ENCODE results near the gene PPP1R1C.

The PPP1R1C gene

GRCh38 chr2:182115258-182115657 is 129.6 kb downstream of the PPP1R1C start:
- no peak for DNase-seq

DNA sequence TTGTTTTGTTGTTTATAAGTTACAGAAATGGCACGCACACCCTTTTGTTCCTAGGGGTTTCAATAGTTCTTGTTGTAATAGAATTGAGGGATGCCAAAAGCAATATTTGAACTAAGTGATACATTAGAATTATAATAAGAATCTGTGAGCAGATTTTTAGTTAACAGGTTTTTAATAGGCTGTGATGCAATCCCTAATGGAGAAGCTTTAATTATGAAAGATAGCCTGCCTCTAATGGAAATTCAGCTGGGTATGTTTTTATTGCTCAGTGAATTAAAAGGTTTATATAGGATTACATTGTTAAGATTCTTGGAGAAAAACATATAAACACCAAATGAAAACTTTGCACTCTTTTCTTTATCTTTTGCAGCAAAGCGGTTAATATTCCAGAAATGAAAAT is 131.1 kb downstream of the PPP1R1C start:
- DNase-seq: no peak

- no peak for DNase-seq
Measured at GRCh38 chr2:182117196-182117595, 131.5 kb downstream of the PPP1R1C start.

- no peak for DNase-seq
Measured at GRCh38 chr2:182128821-182129707, 143.4 kb downstream of the PPP1R1C start.

- no peak for DNase-seq
Measured at GRCh38 chr2:182132605-182133004, 147.0 kb downstream of the PPP1R1C start.

DNA sequence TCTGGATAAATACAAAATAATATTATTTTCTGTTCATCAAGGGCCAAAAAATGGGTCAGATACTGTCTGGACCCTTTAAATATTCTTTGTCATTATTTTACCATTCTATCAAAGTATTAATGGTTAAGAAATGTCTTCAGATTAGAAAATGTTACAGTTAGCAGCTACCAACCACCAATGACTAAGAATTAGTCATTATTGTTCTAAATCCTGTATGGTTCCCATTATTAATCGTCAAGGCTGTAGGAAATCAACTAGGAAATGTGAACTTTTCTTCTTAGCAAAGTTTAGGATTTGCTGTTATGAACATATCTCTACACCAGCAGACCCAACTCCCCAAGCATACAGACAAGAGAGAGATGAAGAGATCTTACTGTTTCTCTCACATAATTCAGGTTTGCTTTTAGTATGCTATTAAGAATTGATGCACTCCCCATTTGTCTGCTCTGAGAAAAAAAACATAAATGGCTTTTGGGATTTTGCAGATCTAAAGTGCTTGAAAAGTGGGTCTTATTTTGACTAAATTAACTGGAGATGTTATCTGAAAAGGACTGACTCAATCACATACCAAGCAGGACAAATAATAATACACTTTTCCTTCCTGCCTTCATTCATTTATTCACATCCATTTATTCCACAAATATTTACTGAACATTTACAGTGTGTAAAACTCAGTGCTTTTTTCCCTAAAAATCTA is 147.7 kb downstream of the PPP1R1C start:
- DNase-seq: no peak

- no peak for DNase-seq
Measured at GRCh38 chr2:182134201-182134600, 148.5 kb downstream of the PPP1R1C start.

- DNase-seq: no peak
Measured at GRCh38 chr2:182142062-182142461, 156.4 kb downstream of the PPP1R1C start.

DNA sequence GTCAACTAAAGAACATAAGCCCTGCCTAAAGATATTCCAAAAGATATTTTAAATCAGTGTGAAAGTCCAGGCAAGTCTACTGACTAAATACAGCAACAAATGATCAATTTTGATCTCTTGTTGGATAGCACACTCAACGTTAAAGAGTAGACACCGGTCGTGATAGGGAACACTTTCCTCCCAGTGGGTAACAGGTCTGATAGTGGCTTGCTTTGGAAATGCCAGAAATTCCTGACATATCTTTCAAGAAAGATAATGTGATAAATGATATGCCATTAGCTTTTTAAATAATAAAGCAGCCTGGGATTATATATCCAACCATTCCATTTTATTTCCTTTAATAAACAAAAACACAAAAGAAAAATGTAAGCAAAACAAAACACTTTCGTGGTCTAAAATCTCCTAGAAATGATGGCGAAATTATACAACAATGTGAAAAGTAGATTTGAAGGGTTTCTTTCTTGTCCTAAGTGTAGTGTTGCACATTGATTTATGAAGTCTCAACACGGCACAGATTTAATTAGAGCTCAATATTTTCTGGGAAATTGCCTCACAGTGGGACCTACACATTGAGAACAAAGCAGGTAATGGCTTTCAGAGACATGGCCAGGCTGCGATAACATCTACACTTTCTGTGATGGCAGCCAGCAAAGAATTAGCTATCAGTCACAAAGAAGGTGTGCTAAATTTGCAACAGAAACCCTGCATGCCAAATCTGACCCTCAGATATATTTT is 158.6 kb downstream of the PPP1R1C start:
- DNase-seq: no peak

GRCh38 chr2:182144776-182145165 is 159.1 kb downstream of the PPP1R1C start:
- DNase-seq: peak; percentile 47

DNA sequence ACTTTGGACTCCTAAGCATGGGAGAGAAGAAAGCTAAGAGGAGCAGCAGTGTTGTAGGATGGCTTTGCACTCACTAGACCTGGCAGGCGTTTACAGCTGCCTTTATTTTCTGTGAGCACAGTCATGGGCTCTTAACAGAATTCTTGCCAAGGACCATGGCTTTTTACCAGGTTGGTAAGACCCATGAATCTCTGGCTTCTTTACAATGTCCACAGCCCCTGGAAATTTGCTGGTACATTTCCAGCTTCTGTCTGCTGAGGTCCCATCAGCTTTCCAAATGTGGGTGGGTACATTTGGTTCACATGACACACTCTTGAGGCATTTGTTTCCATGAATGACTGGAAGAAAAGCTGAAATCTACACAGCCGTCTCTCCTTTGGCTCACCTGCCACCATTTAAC is 162.7 kb downstream of the PPP1R1C start:
- no peak for DNase-seq

DNA sequence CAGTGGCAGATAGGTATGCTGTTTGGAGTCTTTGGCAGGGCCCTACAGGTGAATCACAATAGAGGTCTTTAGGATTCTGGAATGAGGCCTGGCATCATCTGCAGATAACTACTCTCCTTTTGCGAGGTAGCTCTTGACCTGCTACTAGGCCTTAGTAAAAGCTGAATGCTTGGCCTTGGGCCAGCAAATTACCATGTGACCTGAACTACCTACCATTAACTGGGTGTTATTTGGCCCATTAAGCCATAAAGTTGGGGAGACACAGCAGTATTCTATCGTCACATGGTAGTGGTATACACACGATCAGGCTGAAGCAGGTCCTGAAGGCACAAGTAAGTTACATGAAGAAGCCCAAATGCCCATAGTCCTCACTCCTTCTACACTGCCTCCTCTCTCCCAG is 178.2 kb downstream of the PPP1R1C start:
- DNase-seq: no peak

- DNase-seq: no peak
Measured at GRCh38 chr2:182164686-182165085, 179.0 kb downstream of the PPP1R1C start.

DNA sequence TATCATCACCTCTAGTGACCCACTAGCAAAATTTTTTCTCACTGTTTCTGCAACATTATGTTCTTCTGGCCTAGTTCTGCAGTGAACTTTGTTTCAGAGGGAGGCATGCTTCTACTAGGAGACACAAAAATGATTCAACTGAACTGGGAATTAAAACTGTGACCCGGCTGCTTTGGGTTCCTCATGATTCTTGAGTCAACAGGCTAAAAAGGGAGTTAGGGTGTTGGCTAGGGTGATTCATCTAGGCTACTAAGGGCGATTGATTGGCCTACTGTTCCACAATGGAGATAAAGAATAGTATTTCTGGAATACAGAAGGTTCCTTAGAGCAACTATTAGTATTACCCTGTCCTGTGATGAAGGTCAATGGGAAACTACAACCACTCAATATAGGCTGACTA is 179.5 kb downstream of the PPP1R1C start:
- DNase-seq: no peak

DNA sequence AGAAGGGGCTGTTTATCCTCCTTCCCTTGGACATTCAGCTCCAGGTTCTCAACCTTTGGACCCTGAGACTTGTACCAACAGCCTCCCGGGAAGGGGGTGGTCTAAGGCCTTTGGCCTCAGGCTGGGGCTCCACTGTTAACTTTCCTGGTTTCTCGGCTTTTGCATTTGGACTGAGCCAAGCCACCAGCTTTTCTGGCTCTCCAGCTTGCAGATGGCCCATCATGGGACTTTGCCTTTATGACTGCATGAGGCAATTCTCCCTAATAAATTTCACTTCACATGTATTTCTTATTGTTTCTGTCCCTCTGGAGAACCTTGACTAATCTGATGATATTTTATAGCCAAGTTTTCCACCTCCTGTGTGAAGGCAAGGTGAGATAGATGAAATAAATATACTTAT is 180.8 kb downstream of the PPP1R1C start:
- DNase-seq: no peak

DNA sequence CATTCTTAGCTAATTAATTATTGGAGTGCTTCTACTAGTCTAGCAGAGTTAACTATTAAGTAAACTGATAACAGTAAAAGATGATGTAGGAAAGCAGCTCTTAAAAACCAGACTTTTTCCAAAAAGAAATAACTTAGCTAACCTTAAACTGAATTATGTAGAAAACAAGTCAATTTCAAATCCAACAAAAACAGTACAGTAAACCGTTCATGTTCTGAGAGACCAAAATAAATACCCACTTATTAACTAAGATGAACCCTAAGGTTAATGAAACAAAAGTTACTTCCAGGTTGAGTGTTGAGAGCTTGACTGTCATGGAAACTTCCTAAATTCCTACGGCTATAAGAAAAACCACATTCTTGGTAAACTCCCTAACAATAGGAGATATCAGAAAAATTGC is 181.2 kb downstream of the PPP1R1C start:
- DNase-seq: no peak
